Tibial nerve (tissue), 4 donors: ENCODE results near the gene ZNF628. TPM values are rescaled to one million over a fixed set of nuclear protein-coding genes. Genes with fewer than 3 reads are reported as not detected.
"Not testable (repeated sequence)": the region's sequence is repeated elsewhere in the genome, so short reads cannot be mapped to it uniquely, and the experiment has no call there.

Source experiments
- DNase-seq, 2 donors: peaks; one replicate each; pipeline ENCODE4 v3.0.0-alpha.2; 2019; ENCODE audit warnings: low spot score in 2 of 2
- H3K27ac ChIP-seq, 4 donors: fragments of 200-600 bp; sonication (generic) in 3 of 4; one replicate each; pipeline ENCODE4 v1.5.1; 2017 to 2019; ENCODE audit warnings: mild to moderate bottlenecking in 1 of 4
- H3K27me3 ChIP-seq, 2 donors: fragments of 200-600 bp; sonication (generic) in 1 of 2; one replicate each; pipeline versions ENCODE4 v1.5.1 to v1.6.0; 2017 to 2019
- H3K36me3 ChIP-seq, 3 donors: fragments of 200-600 bp; sonication (generic); one replicate each; pipeline ENCODE4 v1.5.1; 2018 to 2019
- H3K4me1 ChIP-seq, 4 donors: fragments of 200-600 bp; sonication (generic) in 3 of 4; one replicate each; pipeline ENCODE4 v1.5.1; 2017 to 2019
- H3K4me3 ChIP-seq, 4 donors: fragments of 200-600 bp; sonication (generic) in 3 of 4; one replicate each; pipeline ENCODE4 v1.5.1; 2017 to 2019; ENCODE audit warnings: mild to moderate bottlenecking in 1 of 4, moderate library complexity in 1 of 4
- H3K9me3 ChIP-seq, 4 donors: fragments of 200-600 bp; sonication (generic) in 3 of 4; one replicate each; pipeline ENCODE4 v1.5.1; 2017 to 2019
- CTCF ChIP-seq, 5 experiments: fragments of 200-600 bp in 3 of 5; fragments of 450-650 bp in 2 of 5; sonication (generic) in 3 of 5; IDR thresholded peaks; one replicate each; pipeline ENCODE4 v1.5.1; 2016 to 2019; ENCODE audit warnings: antibody characterized with exemption in 5 of 5, mild to moderate bottlenecking in 3 of 5, moderate library complexity in 2 of 5
- EP300 ChIP-seq, 2 donors: sonication (generic); formaldehyde crosslinking; IDR thresholded peaks; one replicate each; pipeline ENCODE4 v1.6.1; 2017; ENCODE audit warnings: antibody characterized with exemption in 2 of 2, mild to moderate bottlenecking in 1 of 2
- POLR2A ChIP-seq, 2 donors: fragments of 450-650 bp; IDR thresholded peaks; one replicate each; pipeline ENCODE4 v1.6.1; 2017; ENCODE audit warnings: antibody characterized with exemption in 2 of 2, mild to moderate bottlenecking in 2 of 2, moderate library complexity in 2 of 2
- WGBS, 2 donors: methylation state at CpG; one replicate each; pipeline ENCODE4 v1.1.5; 2018; 5-methylcytosine and 5-hydroxymethylcytosine counted together
- total RNA-seq, 4 donors: library from RNA; depleted of rRNA; stranded (reverse); fragments of >200 nt; gene quantifications; one replicate each; pipeline ENCODE4 v1.1.0, GENCODE V29; 2016

ZNF628 gene
- total RNA-seq, 4 donors from 2014 or later, result 3.5 to 16.8 (median 4.0) TPM

GRCh38 chr19:55443824-55444480 lies 32.5 kb upstream of the ZNF628 start:
- TF ChIP-seq POLR2A (IDR thresholded peaks at IDR 0.05), result no peak
- no peak for TF ChIP-seq EP300 (IDR thresholded peaks at IDR 0.05)
- no peak for TF ChIP-seq CTCF (IDR thresholded peaks at IDR 0.05)
- Histone ChIP-seq H3K27me3 (peaks cover 0 to 70% of the 10 kb centered on the region in 2 donors), H3K4me1 (peaks cover 0 to 38% (median 15%) of the 10 kb centered on the region in 4 donors), H3K27ac (peak overlapping the region in 1 of 4 donors; percentile 66), H3K4me3 (no peak overlapping the region), H3K9me3 (no peaks in the 10 kb centered on the region), H3K36me3 (no peaks in the 10 kb centered on the region)
- DNase-seq, result no peak
- 31 to 35% methylated on average over 18 of the region's 18 CpGs for WGBS, 2 donors

GRCh38 chr19:55444646-55445045 lies 31.8 kb upstream of the ZNF628 start:
- WGBS, 2 donors, result 43 to 51% methylated on average over 10 to 11 of the region's 11 CpGs
- Histone ChIP-seq H3K36me3 (no peaks in the 10 kb centered on the region), H3K9me3 (no peaks in the 10 kb centered on the region), H3K27me3 (peaks cover 0 to 70% of the 10 kb centered on the region in 2 donors), H3K27ac (no peak overlapping the region), H3K4me3 (no peak overlapping the region), H3K4me1 (peaks cover 0 to 38% (median 15%) of the 10 kb centered on the region in 4 donors)
- DNase-seq, result no peak
- TF ChIP-seq POLR2A (IDR thresholded peaks at IDR 0.05), result no peak
- no peak for TF ChIP-seq CTCF (IDR thresholded peaks at IDR 0.05)
- no peak for TF ChIP-seq EP300 (IDR thresholded peaks at IDR 0.05)

- Histone ChIP-seq H3K9me3 (no peaks in the 10 kb centered on the region), H3K27ac (no peak overlapping the region), H3K4me3 (no peak overlapping the region), H3K36me3 (no peaks in the 10 kb centered on the region), H3K4me1 (peaks cover 0 to 29% (median 11%) of the 10 kb centered on the region in 4 donors), H3K27me3 (peaks cover 0 to 66% of the 10 kb centered on the region in 2 donors)
- TF ChIP-seq POLR2A (IDR thresholded peaks at IDR 0.05) (no peak), CTCF (IDR thresholded peaks at IDR 0.05) (no peak), EP300 (IDR thresholded peaks at IDR 0.05) (no peak)
- no peak for DNase-seq
- WGBS, 2 donors, result 65 to 73% methylated on average over 8 of the region's 8 CpGs
Observed at GRCh38 chr19:55446060-55446459, 30.4 kb upstream of the ZNF628 start.

- no peak overlapping the region for H3K4me3 ChIP-seq
- TF ChIP-seq CTCF (IDR thresholded peaks at IDR 0.05) (no peak), EP300 (IDR thresholded peaks at IDR 0.05) (no peak), POLR2A (IDR thresholded peaks at IDR 0.05) (no peak)
- H3K27ac ChIP-seq, result peak overlapping the region in 1 of 4 donors; percentile 3
- no peak for DNase-seq
- peaks cover 0 to 30% (median 17%) of the 10 kb centered on the region in 4 donors for H3K4me1 ChIP-seq
- H3K9me3 ChIP-seq, result no peaks in the 10 kb centered on the region
- 28 to 43% methylated on average over 8 to 16 of the region's 16 CpGs for WGBS, 2 donors
- H3K27me3 ChIP-seq, result peaks cover 0 to 71% of the 10 kb centered on the region in 2 donors
- H3K36me3 ChIP-seq, result no peaks in the 10 kb centered on the region
Observed at GRCh38 chr19:55447421-55448174, 28.8 kb upstream of the ZNF628 start.

- DNase-seq, H3K27ac ChIP-seq, H3K36me3 ChIP-seq, H3K4me3 ChIP-seq, H3K9me3 ChIP-seq: not testable (repeated sequence)
- Histone ChIP-seq H3K27me3 (peaks cover 0 to 67% of the 10 kb centered on the region in 2 donors), H3K4me1 (peaks cover 0 to 30% (median 15%) of the 10 kb centered on the region in 4 donors)
- WGBS, 2 donors, result 83 to 89% methylated on average over 5 of the region's 5 CpGs
Observed at GRCh38 chr19:55448175-55448490, 28.3 kb upstream of the ZNF628 start.
